HepG2 (cell line): ENCODE results near the gene MYL6B. TPM values are rescaled to one million over a fixed set of nuclear protein-coding genes. Genes with fewer than 3 reads are reported as not detected.

Experiments used
- DR1 ChIP-seq: sonication (generic); formaldehyde crosslinking; IDR thresholded peaks from 2 replicates; pipeline ENCODE4 v1.8.0; 2021; ENCODE audit warnings: mild to moderate bottlenecking, missing genetic modification reagents, inconsistent platforms
- ETV5 ChIP-seq: IDR thresholded peaks from 2 replicates; pipeline ENCODE4 v1.6.1; 2018; ENCODE audit warnings: missing biosample characterization, missing genetic modification reagents, inconsistent platforms, borderline replicate concordance
- HNF4G ChIP-seq, 2 experiments: sonication (generic) in 1 of 2; formaldehyde crosslinking in 1 of 2; IDR thresholded peaks; 2 replicates each; pipeline versions ENCODE4 v1.4.0 to v1.6.1; 2011 to 2020; ENCODE audit warnings: borderline replicate concordance in 2 of 2, low read depth in 2 of 2, mild to moderate bottlenecking in 2 of 2, low read length in 1 of 2, missing genetic modification reagents in 1 of 2, moderate library complexity in 1 of 2
- LRRFIP1 ChIP-seq: sonication (generic); formaldehyde crosslinking; conservative IDR thresholded peaks from 2 replicates; pipeline ENCODE4 v1.4.0; 2020; ENCODE audit warnings: missing genetic modification reagents
- NCOR1 ChIP-seq: fragments of 200-600 bp; sonication (generic); IDR thresholded peaks from 2 replicates; pipeline ENCODE4 v1.7.0; 2017; ENCODE audit warnings: antibody characterized with exemption, low read length, borderline replicate concordance
- PPARG ChIP-seq: conservative IDR thresholded peaks from 2 replicates; pipeline ENCODE4 v1.6.1; 2016; ENCODE audit warnings: missing biosample characterization, missing genetic modification reagents
- RARA ChIP-seq: IDR thresholded peaks from 2 replicates; pipeline ENCODE4 v1.6.1; 2016; ENCODE audit warnings: missing genetic modification reagents, missing compliant biosample characterization
- SOX13 ChIP-seq, 3 experiments: fragments of 450-650 bp in 1 of 3; sonication (generic) in 1 of 3; formaldehyde crosslinking in 1 of 3; IDR thresholded peaks in 2 of 3; conservative IDR thresholded peaks in 1 of 3; 2 replicates each; pipeline versions ENCODE4 v1.5.0 to v1.6.1; 2016 to 2020; ENCODE audit warnings: antibody characterized with exemption in 1 of 3, mild to moderate bottlenecking in 1 of 3, missing compliant biosample characterization in 1 of 3, missing genetic modification reagents in 1 of 3, moderate library complexity in 1 of 3
- TBX3 ChIP-seq: fragments of 450-650 bp; IDR thresholded peaks from 2 replicates; pipeline ENCODE4 v1.6.1; 2017; ENCODE audit warnings: antibody characterized with exemption, mild to moderate bottlenecking, inconsistent platforms, borderline replicate concordance
- ZBTB7A ChIP-seq: sonication (generic); formaldehyde crosslinking; IDR thresholded peaks from 2 replicates; pipeline ENCODE4 v1.8.0; 2022; ENCODE audit warnings: mild to moderate bottlenecking, missing genetic modification reagents
- ZNF143 ChIP-seq: sonication (generic); formaldehyde crosslinking; IDR thresholded peaks from 2 replicates; pipeline ENCODE4 v1.4.0; 2020; ENCODE audit warnings: missing genetic modification reagents
- ZNF205 ChIP-seq: IDR thresholded peaks from 2 replicates; pipeline ENCODE4 v1.6.1; 2018; ENCODE audit warnings: missing biosample characterization, missing genetic modification reagents
- ZNF547 ChIP-seq: sonication (generic); formaldehyde crosslinking; IDR thresholded peaks from 2 replicates; pipeline ENCODE4 v1.5.1; 2020; ENCODE audit warnings: mild to moderate bottlenecking, missing genetic modification reagents
- ZNF570 ChIP-seq: sonication (generic); formaldehyde crosslinking; IDR thresholded peaks from 2 replicates; pipeline ENCODE4 v1.4.0; 2020; ENCODE audit warnings: mild to moderate bottlenecking, missing genetic modification reagents, borderline replicate concordance
- ZNF577 ChIP-seq: sonication (generic); formaldehyde crosslinking; IDR thresholded peaks from 2 replicates; pipeline ENCODE4 v1.4.0; 2020; ENCODE audit warnings: mild to moderate bottlenecking, low read depth, missing genetic modification reagents, borderline replicate concordance
- ZUFSP ChIP-seq: sonication (generic); formaldehyde crosslinking; IDR thresholded peaks from 2 replicates; pipeline ENCODE4 v1.9.0; 2021; ENCODE audit warnings: missing genetic modification reagents, mild to moderate bottlenecking, borderline replicate concordance
- polyA plus RNA-seq, 8 experiments: library from polyadenylated mRNA; depleted of rRNA in 3 of 8; stranded (reverse) in 7 of 8; unstranded in 1 of 8; fragments of >200 nt; fragmentation: Illumina TruSeq in 4 of 8; extraction: Trizol in 4 of 8; gene quantifications; 2 replicates each; pipeline versions ENCODE4 v1.2.1 to v1.2.3, GENCODE V29; 2011 to 2016; ENCODE audit warnings: low read depth in 4 of 8, missing spikeins in 1 of 8, mixed read lengths in 1 of 8; ENCODE audit not compliant: insufficient read depth in 1 of 8
- total RNA-seq, 5 experiments: library from RNA; depleted of rRNA; stranded (reverse); fragments of >200 nt; fragmentation: Illumina TruSeq; extraction: Trizol; gene quantifications; 2 replicates each; pipeline ENCODE4 v1.2.3, GENCODE V29; 2016; ENCODE audit warnings: low read depth in 1 of 5
- TF ChIP-seq, protein P1 (sequence below): sonication (generic); formaldehyde crosslinking; IDR thresholded peaks from 2 replicates; pipeline ENCODE4 v1.4.0; 2020; ENCODE audit warnings: missing genetic modification reagents, borderline replicate concordance

Gene MYL6B
- total and polyA plus RNA-seq, 2 of the 13 experiments (the other 11 are each of a cell fraction or from before 2014, with no cell fraction given): 75.7 to 88.7 TPM

DNA sequence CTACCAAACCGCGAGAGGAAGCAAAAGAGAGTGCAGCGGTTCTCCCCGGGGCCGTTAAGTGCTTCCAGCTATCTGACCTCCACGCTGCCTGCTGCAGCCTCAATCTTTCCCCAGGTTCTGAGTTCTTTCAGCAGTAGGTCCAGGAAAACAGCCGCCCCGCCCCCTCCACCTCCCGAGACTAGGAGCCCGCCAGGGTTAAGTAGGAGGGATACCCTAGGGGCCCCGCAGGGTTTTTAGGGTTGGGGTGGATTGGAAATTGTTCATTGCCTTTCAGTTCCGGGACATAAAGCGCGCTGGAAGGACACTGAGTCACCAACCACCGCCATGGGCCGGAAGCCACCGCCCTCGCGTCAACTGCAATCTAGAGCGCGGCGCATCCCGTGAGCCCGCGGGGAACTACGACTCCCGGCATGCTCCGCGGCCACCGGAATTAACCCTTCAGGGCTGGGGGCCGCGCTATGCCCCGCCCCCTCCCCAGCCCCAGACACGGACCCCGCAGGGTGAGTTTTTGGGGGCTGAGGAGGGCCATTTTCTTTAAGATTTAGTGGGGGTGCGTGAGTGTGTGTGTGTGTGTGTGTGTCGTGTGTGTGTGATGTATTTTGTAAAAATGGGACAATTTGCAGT lies at the start of gene MYL6B (continued):
- TF ChIP-seq ZNF205 (0 out of 2 replicates have a peak, but pooled peaks have one; percentile 17), ZNF547 (CRISPR knock-in tag) (no peak), TBX3 (no peak), NCOR1 (no peak; the same call in 1 of the 2 replicates), RARA (CRISPR knock-in tag) (peak; percentile 35; the same call in 1 of the 2 replicates), ETV5 (CRISPR knock-in tag) (peak; percentile 94), PPARG (CRISPR knock-in tag) (0 out of 2 replicates have a peak, but pooled peaks have one; percentile 11), ZUFSP (no peak), HNF4G (IDR thresholded peaks at IDR 0.05; ENCODE audit: borderline replicate concordance, low read depth, low read length) (peak; percentile 50; the same call in 1 of the 2 replicates), HNF4G (CRISPR knock-in tag; IDR thresholded peaks at IDR 0.05; ENCODE audit: borderline replicate concordance, low read depth) (no peak), ZNF577 (no peak), ZNF143 (CRISPR knock-in tag) (peak; percentile 94), DR1 (CRISPR knock-in tag) (peak; percentile 26; the same call in 1 of the 2 replicates), ZNF570 (CRISPR knock-in tag) (no peak), ZBTB7A (CRISPR knock-in tag) (no peak), LRRFIP1 (CRISPR knock-in tag) (no peak), SOX13 (IDR thresholded peaks at IDR 0.05) (no peak), SOX13 (CRISPR knock-in tag; conservative IDR thresholded peaks at IDR 0.05 in 1 of 2, IDR thresholded peaks at IDR 0.05 in 1 of 2) (peak in 1 of 2 experiments; percentile 39; a peak in 1 of 4 replicates)
- TF ChIP-seq, protein P1, sequence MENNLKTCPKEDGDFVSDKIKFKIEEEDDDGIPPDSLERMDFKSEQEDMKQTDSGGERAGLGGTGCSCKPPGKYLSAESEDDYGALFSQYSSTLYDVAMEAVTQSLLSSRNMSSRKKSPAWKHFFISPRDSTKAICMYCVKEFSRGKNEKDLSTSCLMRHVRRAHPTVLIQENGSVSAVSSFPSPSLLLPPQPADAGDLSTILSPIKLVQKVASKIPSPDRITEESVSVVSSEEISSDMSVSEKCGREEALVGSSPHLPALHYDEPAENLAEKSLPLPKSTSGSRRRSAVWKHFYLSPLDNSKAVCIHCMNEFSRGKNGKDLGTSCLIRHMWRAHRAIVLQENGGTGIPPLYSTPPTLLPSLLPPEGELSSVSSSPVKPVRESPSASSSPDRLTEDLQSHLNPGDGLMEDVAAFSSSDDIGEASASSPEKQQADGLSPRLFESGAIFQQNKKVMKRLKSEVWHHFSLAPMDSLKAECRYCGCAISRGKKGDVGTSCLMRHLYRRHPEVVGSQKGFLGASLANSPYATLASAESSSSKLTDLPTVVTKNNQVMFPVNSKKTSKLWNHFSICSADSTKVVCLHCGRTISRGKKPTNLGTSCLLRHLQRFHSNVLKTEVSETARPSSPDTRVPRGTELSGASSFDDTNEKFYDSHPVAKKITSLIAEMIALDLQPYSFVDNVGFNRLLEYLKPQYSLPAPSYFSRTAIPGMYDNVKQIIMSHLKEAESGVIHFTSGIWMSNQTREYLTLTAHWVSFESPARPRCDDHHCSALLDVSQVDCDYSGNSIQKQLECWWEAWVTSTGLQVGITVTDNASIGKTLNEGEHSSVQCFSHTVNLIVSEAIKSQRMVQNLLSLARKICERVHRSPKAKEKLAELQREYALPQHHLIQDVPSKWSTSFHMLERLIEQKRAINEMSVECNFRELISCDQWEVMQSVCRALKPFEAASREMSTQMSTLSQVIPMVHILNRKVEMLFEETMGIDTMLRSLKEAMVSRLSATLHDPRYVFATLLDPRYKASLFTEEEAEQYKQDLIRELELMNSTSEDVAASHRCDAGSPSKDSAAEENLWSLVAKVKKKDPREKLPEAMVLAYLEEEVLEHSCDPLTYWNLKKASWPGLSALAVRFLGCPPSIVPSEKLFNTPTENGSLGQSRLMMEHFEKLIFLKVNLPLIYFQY (CRISPR knock-in tag): no peak
